ENCODE measurements around the gene UNC5A.

UNC5A gene

GRCh38 chr5:176879663-176880361, 69.5 kb downstream of the UNC5A start:
- in situ Hi-C loops (cut with HindIII; ENCODE audit: low sequenced_read_pairs) = no loop called here
- DNase-seq (ENCODE audit: low read depth) = no peak
- no peak overlapping the region for H3K4me3 ChIP-seq (ENCODE audit: low read depth, low read length)
- no peak for TF ChIP-seq CTCF (IDR thresholded peaks at IDR 0.05; ENCODE audit: low read depth, low read length, missing control alignments)

GRCh38 chr5:176880366-176881020, 70.1 kb downstream of the UNC5A start:
- in situ Hi-C loops (cut with HindIII; ENCODE audit: low sequenced_read_pairs) = no loop called here
- no peak for DNase-seq (ENCODE audit: low read depth)
- H3K4me3 ChIP-seq (ENCODE audit: low read depth, low read length) = no peak overlapping the region
- TF ChIP-seq CTCF (IDR thresholded peaks at IDR 0.05; ENCODE audit: low read depth, low read length, missing control alignments) = no peak

GRCh38 chr5:176881021-176881749, 70.8 kb downstream of the UNC5A start:
- TF ChIP-seq CTCF (IDR thresholded peaks at IDR 0.05; ENCODE audit: low read depth, low read length, missing control alignments) = no peak
- DNase-seq (ENCODE audit: low read depth) = no peak
- no peak overlapping the region for H3K4me3 ChIP-seq (ENCODE audit: low read depth, low read length)
- in situ Hi-C loops (cut with HindIII; ENCODE audit: low sequenced_read_pairs) = no loop called here

DNA sequence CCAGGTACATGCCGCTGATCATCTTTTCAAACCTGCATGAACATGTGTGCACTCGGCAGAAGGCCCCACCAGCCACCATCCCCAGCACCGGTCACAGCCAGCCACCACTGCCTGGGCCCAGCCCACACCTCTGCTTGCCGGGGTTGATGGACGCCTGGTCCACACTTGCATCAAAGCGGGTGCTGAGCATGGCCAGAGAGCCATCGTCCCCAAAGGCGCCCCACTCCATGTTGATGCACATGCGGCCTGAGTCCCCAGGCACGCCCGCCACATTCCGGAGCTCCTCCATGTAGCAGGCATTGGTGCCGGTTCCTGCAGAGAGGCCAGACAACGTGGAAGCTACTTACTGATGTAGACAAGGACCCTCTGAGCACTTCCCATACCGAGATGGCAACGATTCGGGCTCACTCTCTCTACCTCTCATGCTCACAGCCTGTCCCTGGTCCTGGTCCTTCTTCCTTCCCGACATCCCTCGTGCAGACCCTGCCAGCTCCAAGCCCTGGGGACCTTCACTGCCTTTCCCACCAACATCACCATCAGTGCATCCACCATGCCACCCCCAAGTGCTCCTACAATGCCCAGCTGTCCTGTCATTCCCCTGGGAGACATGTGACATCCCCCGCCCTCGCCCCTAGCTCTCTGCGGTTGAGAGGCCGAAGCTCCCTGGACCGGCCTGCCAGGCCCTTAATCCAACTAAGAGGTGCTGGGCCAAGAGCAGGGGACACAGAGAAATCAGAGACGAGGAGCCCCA, 71.6 kb downstream of the UNC5A start:
- no peak for DNase-seq (ENCODE audit: low read depth)
- no peak overlapping the region for H3K4me3 ChIP-seq (ENCODE audit: low read depth, low read length)
- in situ Hi-C loops (cut with HindIII; ENCODE audit: low sequenced_read_pairs) = no loop called here
- TF ChIP-seq CTCF (IDR thresholded peaks at IDR 0.05; ENCODE audit: low read depth, low read length, missing control alignments) = no peak

- in situ Hi-C loops (cut with HindIII; ENCODE audit: low sequenced_read_pairs) = no loop called here
- H3K4me3 ChIP-seq (ENCODE audit: low read depth, low read length) = no peak overlapping the region
- TF ChIP-seq CTCF (IDR thresholded peaks at IDR 0.05; ENCODE audit: low read depth, low read length, missing control alignments) = no peak
- DNase-seq (ENCODE audit: low read depth) = no peak
Observed at GRCh38 chr5:176882567-176882903, 72.2 kb downstream of the UNC5A start.

All from astrocyte of the cerebellum (primary cell).